GM08714 (cell line): ENCODE measurements around the gene SPATA46.
"Not testable (repeated sequence)": the region's sequence is repeated elsewhere in the genome, so short reads cannot be mapped to it uniquely, and the experiment has no call there.

ENCODE experiments used
- H3K4me3 ChIP-seq: fragments of 200-500 bp; sonication (Bioruptor generic); 2 replicates; pipeline ENCODE4 v1.5.1; 2014; ENCODE audit warnings: mild to moderate bottlenecking, low read length, inconsistent platforms
- ZNF274 ChIP-seq: IDR thresholded peaks from 2 replicates; pipeline ENCODE4 v1.6.1; 2012; ENCODE audit warnings: mild to moderate bottlenecking, low read depth, low read length

Gene SPATA46

GRCh38 chr1:162360237-162360873, 16.3 kb downstream of the SPATA46 start:
- no peak for TF ChIP-seq ZNF274
- no peak overlapping the region for H3K4me3 ChIP-seq

DNA sequence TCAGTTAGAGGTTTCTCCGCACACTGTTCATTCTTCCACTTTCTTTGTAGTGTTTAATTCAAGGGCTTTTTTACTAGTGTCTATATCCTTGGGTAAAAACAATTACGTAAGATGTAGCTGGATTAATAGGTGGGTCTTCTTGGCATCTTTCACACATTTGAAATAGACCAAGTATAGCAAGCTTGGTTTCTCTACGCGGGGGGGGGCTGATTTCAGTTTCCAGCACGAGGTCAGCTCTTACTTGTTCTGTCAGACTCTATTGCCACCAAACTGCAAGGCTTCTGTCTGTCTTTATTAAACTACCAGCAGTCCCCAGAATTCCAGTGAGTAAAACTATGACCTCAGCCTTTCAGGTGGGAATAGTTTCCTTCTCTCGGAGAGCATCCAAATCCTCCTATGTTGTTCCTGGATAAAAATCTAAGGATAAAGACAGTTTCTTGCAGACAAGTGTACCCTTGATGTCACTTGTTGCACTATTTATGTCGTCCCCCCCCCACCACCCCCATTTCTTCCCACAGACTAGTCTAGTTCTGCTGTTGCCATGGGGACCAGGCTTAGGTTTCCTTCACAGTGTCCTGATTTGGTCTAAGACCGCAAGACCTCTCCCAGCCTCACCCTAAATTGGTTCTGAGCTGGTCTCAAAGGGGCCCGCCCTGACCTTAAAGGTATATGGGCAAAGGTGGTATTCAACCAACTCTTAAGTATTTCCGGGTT, 17.0 kb downstream of the SPATA46 start:
- TF ChIP-seq ZNF274 = no peak
- no peak overlapping the region for H3K4me3 ChIP-seq

- no peak for TF ChIP-seq ZNF274
- H3K4me3 ChIP-seq = no peak overlapping the region
These were observed 17.7 kb downstream of the SPATA46 start for GRCh38 chr1:162358928-162359327.

- H3K4me3 ChIP-seq = no peak overlapping the region
- no peak for TF ChIP-seq ZNF274
These were observed 18.9 kb downstream of the SPATA46 start for GRCh38 chr1:162357681-162358266.

DNA sequence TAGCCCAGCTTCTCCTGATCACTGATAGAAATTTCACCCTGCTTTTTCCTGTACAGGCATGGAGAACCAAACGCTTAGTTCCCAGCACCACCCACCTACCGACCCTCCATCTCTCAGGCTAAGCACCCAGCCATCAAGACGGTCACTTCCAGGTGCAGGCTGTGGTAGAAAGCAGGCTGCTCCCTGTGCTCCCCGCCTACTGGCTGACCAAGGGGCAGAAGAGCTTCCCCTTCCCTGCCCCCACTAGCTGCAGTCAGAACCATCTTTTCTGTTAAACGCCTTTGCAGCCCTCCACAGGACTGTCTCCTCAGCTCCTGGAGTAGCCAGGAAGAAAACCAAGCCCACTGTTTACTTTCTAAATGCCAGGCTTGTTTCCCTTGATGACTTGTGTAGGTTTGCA, 23.0 kb downstream of the SPATA46 start:
- TF ChIP-seq ZNF274 = no peak
- H3K4me3 ChIP-seq = no peak overlapping the region

GRCh38 chr1:162353078-162353477, 23.6 kb downstream of the SPATA46 start:
- TF ChIP-seq ZNF274 = no peak
- H3K4me3 ChIP-seq = no peak overlapping the region

- H3K4me3 ChIP-seq = not testable (repeated sequence)
These were observed 24.8 kb downstream of the SPATA46 start for GRCh38 chr1:162351874-162352273.

DNA sequence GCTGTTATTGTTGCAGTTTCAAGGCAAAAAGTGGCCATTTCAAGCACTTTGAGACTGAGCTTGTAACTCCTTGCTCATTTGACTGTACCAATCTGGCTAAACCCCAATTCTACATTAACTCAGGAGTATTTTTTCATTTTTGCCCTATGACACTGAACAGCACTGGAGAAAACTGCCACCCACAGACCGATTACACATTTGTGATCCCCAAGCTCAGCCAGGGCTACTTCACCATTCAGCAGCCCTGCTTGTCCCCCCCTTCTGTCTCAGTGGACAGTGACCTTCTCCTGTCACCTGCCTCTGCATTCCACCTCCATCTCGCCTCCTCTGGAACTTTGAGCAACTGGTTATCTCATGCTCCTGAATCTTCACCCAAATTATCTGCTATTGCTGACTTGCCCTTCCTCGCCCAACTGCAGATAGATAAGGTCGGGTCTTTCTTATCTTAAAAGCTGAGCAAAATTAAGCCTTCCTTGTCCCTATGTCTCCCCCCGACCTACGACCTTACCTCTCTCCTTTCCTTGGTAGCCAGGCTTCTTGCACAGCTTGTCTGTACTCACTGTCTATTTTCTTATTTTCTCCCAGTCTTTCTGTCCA, 25.3 kb downstream of the SPATA46 start:
- no peak overlapping the region for H3K4me3 ChIP-seq
- no peak for TF ChIP-seq ZNF274

- no peak overlapping the region for H3K4me3 ChIP-seq
- no peak for TF ChIP-seq ZNF274
These were observed 26.9 kb downstream of the SPATA46 start for GRCh38 chr1:162349635-162350330.

GRCh38 chr1:162347281-162347680, 29.4 kb downstream of the SPATA46 start:
- TF ChIP-seq ZNF274 = no peak
- H3K4me3 ChIP-seq = no peak overlapping the region

DNA sequence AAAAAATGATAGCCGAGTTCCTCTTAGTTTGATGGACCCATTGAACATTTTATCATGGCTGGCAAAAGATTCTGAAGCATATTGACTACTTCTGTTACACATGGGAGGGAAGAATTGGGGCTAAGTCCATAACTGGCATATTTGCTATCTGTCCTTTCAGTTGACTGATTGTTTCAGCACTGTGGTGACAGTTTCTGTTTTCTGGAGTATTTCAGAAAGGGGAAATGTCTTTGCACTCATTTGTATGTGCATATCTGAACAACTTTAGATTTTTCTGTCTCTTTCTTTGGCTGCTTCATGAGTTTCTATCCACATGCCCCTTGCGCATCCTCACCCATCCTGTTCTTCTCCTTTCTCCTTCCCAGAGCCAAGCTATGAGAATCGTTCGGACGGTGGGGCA, 33.2 kb downstream of the SPATA46 start:
- TF ChIP-seq ZNF274 = no peak
- H3K4me3 ChIP-seq = no peak overlapping the region

DNA sequence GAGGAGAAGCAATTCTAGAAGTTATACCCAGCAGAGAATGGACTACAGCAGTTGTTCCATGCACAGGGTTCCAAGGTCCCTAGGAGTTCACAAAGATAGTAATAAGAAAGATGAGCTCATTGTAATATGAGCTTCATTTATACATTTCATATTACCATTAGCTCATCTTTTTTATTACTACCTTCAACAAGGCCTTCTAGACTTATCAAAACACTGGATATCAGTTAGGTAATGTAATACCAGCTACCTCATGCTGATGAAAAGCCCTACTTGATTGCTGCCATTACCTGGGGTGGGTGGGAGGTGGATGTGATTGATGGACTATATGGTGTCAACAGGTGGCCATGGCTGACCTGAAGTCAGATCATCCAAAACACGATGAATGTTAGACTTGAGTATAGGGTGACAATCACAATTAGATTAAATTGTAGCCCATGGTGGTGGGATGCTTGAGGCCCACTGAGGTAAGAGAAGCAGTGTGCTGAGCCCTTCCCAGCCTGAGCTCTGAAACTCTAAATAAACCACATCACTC, 34.1 kb downstream of the SPATA46 start:
- H3K4me3 ChIP-seq = no peak overlapping the region
- no peak for TF ChIP-seq ZNF274

GRCh38 chr1:162336621-162337285, 39.9 kb downstream of the SPATA46 start:
- no peak overlapping the region for H3K4me3 ChIP-seq
- TF ChIP-seq ZNF274 = no peak

DNA sequence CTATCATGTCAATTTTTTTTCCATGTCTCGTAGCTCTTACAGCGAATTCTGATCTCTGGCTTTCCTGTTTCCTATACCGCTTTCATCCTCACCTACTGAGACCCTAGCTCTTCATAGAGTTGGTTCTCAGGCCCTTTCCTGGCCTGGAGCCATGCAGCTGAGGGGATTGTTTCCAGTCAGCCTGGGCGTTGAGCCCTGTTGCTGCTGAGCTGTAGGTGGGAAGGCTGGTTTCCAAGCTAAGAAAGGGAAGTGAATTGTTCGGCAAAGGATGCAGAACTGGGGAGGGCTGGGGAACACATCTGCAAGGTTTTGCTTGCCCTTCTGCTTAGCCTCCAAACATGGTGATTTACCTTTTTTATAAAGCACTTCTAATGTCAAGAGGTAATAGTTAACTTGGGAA, 41.5 kb downstream of the SPATA46 start:
- H3K4me3 ChIP-seq = no peak overlapping the region
- TF ChIP-seq ZNF274 = no peak
